K562 (cell line): ENCODE results near the gene DTNBP1. TPM values are rescaled to one million over a fixed set of nuclear protein-coding genes. Genes with fewer than 3 reads are reported as not detected.
A peak's percentile ranks its signal among the peaks of the same experiment; 100 is the strongest.

Experiments used
- CBX2 ChIP-seq: fragments of 200-600 bp; sonication (generic); IDR thresholded peaks from one replicate; pipeline ENCODE4 v1.6.1; 2012; ENCODE audit warnings: mild to moderate bottlenecking, low read length, inconsistent platforms; ENCODE audit not compliant: insufficient read depth, poor library complexity, severe bottlenecking
- DACH1 ChIP-seq: fragments of 450-650 bp; IDR thresholded peaks from 2 replicates; pipeline ENCODE4 v1.6.1; 2018; ENCODE audit not compliant: partially characterized antibody
- DDX20 ChIP-seq: fragments of 450-650 bp; IDR thresholded peaks from 2 replicates; pipeline ENCODE4 v1.6.1; 2016; ENCODE audit warnings: missing genetic modification characterization, low read depth, mild to moderate bottlenecking, missing compliant biosample characterization, moderate library complexity
- DMBX1 ChIP-seq: fragments of 250-450 bp; sonication (Bioruptor Pico); IDR thresholded peaks from 2 replicates; pipeline ENCODE4 v1.8.0; 2022; ENCODE audit warnings: inconsistent platforms, mild to moderate bottlenecking, moderate library complexity, borderline replicate concordance
- IFI16 ChIP-seq: fragments of 250-450 bp; sonication (Bioruptor Pico); IDR thresholded peaks from 2 replicates; pipeline ENCODE4 v2.1.2; 2022; ENCODE audit warnings: mild to moderate bottlenecking, inconsistent platforms
- NCOA2 ChIP-seq, 2 experiments: fragments of 450-650 bp; IDR thresholded peaks; 2 replicates each; pipeline ENCODE4 v1.6.1; 2018; ENCODE audit warnings: mild to moderate bottlenecking in 2 of 2, moderate library complexity in 1 of 2; ENCODE audit not compliant: partially characterized antibody in 2 of 2
- TAF1 ChIP-seq: IDR thresholded peaks from 2 replicates; pipeline ENCODE4 v1.6.1; 2011; ENCODE audit warnings: mild to moderate bottlenecking, low read length, moderate library complexity; ENCODE audit not compliant: insufficient read depth, control insufficient read depth, severe bottlenecking; ENCODE audit errors: extremely low read depth
- TCFL5 ChIP-seq: fragments of 250-450 bp; sonication (Bioruptor Pico); conservative IDR thresholded peaks from 2 replicates; pipeline ENCODE4 v1.6.1; 2021; ENCODE audit warnings: mild to moderate bottlenecking, moderate library complexity, matching md5 sums
- ZC3H4 ChIP-seq: sonication (generic); formaldehyde crosslinking; IDR thresholded peaks from 2 replicates; pipeline ENCODE4 v1.9.0; 2021; ENCODE audit warnings: missing genetic modification reagents, borderline replicate concordance
- ZNF121 ChIP-seq: sonication (generic); formaldehyde crosslinking; conservative IDR thresholded peaks from 2 replicates; pipeline ENCODE4 v1.8.0; 2022; ENCODE audit warnings: missing genetic modification reagents
- ZNF134 ChIP-seq: fragments of 250-450 bp; sonication (Bioruptor Pico); conservative IDR thresholded peaks from 2 replicates; pipeline ENCODE4 v1.4.0; 2020
- ZNF551 ChIP-seq: fragments of 250-450 bp; sonication (Bioruptor Pico); IDR thresholded peaks from 2 replicates; pipeline ENCODE4 v1.5.0; 2021; ENCODE audit warnings: mild to moderate bottlenecking, moderate library complexity
- ZNF589 ChIP-seq: fragments of 200-800 bp; sonication (Bioruptor generic); IDR thresholded peaks from 2 replicates; pipeline ENCODE4 v1.6.1; 2016; ENCODE audit warnings: low read depth, missing genetic modification characterization, missing compliant biosample characterization
- polyA plus RNA-seq, 8 experiments: library from polyadenylated mRNA; depleted of rRNA in 4 of 8; stranded (reverse) in 5 of 8; unstranded in 3 of 8; fragments of >200 nt; fragmentation: Nextera tagmentation in 2 of 8; fragmentation: Illumina TruSeq in 1 of 8; extraction: Ambion mirVana in 2 of 8; extraction: Trizol in 1 of 8; gene quantifications; 2 replicates each; pipeline versions ENCODE4 v1.2.1 to v1.2.3, GENCODE V29; 2011 to 2014; ENCODE audit warnings: inconsistent platforms in 1 of 8, missing spikeins in 1 of 8
- total RNA-seq, 7 experiments: library from RNA; depleted of rRNA in 6 of 7; stranded (reverse); fragments of >200 nt in 6 of 7; fragmentation: Illumina TruSeq in 2 of 7; extraction: Trizol in 2 of 7; gene quantifications; 2 replicates each; pipeline versions ENCODE4 v1.2.1 to v1.2.3, GENCODE V29; 2011 to 2021; ENCODE audit warnings: low replicate concordance in 1 of 7
- TF ChIP-seq, protein P1 (sequence below): fragments of 450-650 bp; conservative IDR thresholded peaks from 2 replicates; pipeline ENCODE4 v1.6.1; 2016; ENCODE audit warnings: missing genetic modification characterization, low read depth, mild to moderate bottlenecking, missing compliant biosample characterization, moderate library complexity
- TF ChIP-seq, protein P2 (sequence below), 2 experiments: fragments of 450-650 bp in 1 of 2; IDR thresholded peaks; 2 replicates each; pipeline ENCODE4 v1.6.1; 2011 to 2017; ENCODE audit warnings: low read depth in 2 of 2, antibody characterized with exemption in 1 of 2, borderline replicate concordance in 1 of 2, low read length in 1 of 2, mild to moderate bottlenecking in 1 of 2, mixed read lengths in 1 of 2; ENCODE audit not compliant: control insufficient read depth in 1 of 2
- TF ChIP-seq, protein P3 (sequence below): fragments of 250-450 bp; sonication (Bioruptor Pico); IDR thresholded peaks from 2 replicates; pipeline ENCODE4 v1.5.0; 2020; ENCODE audit warnings: mild to moderate bottlenecking, borderline replicate concordance
- TF ChIP-seq, protein P4 (sequence below), 3 experiments: IDR thresholded peaks in 2 of 3; conservative IDR thresholded peaks in 1 of 3; 2 replicates each; pipeline ENCODE4 v1.5.1; 2011 to 2012; ENCODE audit warnings: low read length in 3 of 3, mild to moderate bottlenecking in 3 of 3, control low read depth in 2 of 3, improper control_type of control experiment in 1 of 3, inconsistent platforms in 1 of 3, low read depth in 1 of 3, mixed read lengths in 1 of 3, moderate library complexity in 1 of 3; ENCODE audit not compliant: insufficient read depth in 2 of 3

DTNBP1 gene
- total and polyA plus RNA-seq, 9 of the 15 experiments (the other 6 are each of a cell fraction or from before 2014, with no cell fraction given), result 16.7 to 54.5 (median 21.4) TPM

DNA sequence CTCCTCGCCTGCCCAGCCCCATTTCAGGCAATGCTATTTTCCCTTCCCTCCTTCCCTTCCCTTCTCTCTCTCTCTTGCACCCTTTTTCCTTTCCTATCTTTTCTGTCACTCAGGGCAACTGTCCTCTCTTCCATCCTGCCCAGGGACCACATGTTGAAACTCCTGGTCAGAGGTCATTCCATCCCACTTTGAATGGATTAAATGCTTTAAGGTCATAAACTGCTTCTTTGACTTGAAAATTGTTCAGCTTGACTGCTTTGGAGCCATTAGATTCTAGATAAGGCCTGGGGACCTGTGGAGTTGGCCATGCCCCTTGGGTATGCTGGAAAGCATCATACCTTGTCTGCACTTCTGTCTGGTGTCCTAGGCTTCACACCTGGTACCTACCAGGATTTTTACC, 106.1 kb downstream of the DTNBP1 start (continued):
- TF ChIP-seq, protein P1, sequence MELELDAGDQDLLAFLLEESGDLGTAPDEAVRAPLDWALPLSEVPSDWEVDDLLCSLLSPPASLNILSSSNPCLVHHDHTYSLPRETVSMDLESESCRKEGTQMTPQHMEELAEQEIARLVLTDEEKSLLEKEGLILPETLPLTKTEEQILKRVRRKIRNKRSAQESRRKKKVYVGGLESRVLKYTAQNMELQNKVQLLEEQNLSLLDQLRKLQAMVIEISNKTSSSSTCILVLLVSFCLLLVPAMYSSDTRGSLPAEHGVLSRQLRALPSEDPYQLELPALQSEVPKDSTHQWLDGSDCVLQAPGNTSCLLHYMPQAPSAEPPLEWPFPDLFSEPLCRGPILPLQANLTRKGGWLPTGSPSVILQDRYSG (tag), result 0 out of 2 replicates have a peak, but pooled peaks have one; percentile 62
- TF ChIP-seq DDX20 (tag) (no peak), ZNF134 (CRISPR knock-in tag) (no peak), TCFL5 (CRISPR knock-in tag) (0 out of 2 replicates have a peak, but pooled peaks have one; percentile 9), CBX2 (no peak), DMBX1 (CRISPR knock-in tag) (peak; percentile 58; the same call in 1 of the 2 replicates), DACH1 (no peak), ZNF589 (CRISPR knock-in tag) (no peak), ZNF551 (CRISPR knock-in tag) (no peak), NCOA2 (IDR thresholded peaks at IDR 0.05; ENCODE audit: partially characterized antibody in 2 of 2) (no peak), ZNF121 (CRISPR knock-in tag) (no peak), IFI16 (no peak), TAF1 (no peak), ZC3H4 (no peak)
- TF ChIP-seq, protein P2, sequence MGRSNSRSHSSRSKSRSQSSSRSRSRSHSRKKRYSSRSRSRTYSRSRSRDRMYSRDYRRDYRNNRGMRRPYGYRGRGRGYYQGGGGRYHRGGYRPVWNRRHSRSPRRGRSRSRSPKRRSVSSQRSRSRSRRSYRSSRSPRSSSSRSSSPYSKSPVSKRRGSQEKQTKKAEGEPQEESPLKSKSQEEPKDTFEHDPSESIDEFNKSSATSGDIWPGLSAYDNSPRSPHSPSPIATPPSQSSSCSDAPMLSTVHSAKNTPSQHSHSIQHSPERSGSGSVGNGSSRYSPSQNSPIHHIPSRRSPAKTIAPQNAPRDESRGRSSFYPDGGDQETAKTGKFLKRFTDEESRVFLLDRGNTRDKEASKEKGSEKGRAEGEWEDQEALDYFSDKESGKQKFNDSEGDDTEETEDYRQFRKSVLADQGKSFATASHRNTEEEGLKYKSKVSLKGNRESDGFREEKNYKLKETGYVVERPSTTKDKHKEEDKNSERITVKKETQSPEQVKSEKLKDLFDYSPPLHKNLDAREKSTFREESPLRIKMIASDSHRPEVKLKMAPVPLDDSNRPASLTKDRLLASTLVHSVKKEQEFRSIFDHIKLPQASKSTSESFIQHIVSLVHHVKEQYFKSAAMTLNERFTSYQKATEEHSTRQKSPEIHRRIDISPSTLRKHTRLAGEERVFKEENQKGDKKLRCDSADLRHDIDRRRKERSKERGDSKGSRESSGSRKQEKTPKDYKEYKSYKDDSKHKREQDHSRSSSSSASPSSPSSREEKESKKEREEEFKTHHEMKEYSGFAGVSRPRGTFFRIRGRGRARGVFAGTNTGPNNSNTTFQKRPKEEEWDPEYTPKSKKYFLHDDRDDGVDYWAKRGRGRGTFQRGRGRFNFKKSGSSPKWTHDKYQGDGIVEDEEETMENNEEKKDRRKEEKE (IDR thresholded peaks at IDR 0.05; ENCODE audit: borderline replicate concordance in 1 of 2, control insufficient read depth in 1 of 2, low read depth in 2 of 2, low read length in 1 of 2), result no peak
- TF ChIP-seq, protein P3, sequence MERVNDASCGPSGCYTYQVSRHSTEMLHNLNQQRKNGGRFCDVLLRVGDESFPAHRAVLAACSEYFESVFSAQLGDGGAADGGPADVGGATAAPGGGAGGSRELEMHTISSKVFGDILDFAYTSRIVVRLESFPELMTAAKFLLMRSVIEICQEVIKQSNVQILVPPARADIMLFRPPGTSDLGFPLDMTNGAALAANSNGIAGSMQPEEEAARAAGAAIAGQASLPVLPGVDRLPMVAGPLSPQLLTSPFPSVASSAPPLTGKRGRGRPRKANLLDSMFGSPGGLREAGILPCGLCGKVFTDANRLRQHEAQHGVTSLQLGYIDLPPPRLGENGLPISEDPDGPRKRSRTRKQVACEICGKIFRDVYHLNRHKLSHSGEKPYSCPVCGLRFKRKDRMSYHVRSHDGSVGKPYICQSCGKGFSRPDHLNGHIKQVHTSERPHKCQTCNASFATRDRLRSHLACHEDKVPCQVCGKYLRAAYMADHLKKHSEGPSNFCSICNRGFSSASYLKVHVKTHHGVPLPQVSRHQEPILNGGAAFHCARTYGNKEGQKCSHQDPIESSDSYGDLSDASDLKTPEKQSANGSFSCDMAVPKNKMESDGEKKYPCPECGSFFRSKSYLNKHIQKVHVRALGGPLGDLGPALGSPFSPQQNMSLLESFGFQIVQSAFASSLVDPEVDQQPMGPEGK (CRISPR knock-in tag), result no peak
- TF ChIP-seq, protein P4, sequence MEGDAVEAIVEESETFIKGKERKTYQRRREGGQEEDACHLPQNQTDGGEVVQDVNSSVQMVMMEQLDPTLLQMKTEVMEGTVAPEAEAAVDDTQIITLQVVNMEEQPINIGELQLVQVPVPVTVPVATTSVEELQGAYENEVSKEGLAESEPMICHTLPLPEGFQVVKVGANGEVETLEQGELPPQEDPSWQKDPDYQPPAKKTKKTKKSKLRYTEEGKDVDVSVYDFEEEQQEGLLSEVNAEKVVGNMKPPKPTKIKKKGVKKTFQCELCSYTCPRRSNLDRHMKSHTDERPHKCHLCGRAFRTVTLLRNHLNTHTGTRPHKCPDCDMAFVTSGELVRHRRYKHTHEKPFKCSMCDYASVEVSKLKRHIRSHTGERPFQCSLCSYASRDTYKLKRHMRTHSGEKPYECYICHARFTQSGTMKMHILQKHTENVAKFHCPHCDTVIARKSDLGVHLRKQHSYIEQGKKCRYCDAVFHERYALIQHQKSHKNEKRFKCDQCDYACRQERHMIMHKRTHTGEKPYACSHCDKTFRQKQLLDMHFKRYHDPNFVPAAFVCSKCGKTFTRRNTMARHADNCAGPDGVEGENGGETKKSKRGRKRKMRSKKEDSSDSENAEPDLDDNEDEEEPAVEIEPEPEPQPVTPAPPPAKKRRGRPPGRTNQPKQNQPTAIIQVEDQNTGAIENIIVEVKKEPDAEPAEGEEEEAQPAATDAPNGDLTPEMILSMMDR (IDR thresholded peaks at IDR 0.05 in 2 of 3, conservative IDR thresholded peaks at IDR 0.05 in 1 of 3; ENCODE audit: insufficient read depth in 2 of 3, low read depth in 1 of 3, low read length in 3 of 3), result no peak
